Measurements from ENCODE around the gene PARP15.
A peak's percentile ranks its signal among the peaks of the same experiment; 100 is the strongest.
"Not testable (repeated sequence)": the region's sequence is repeated elsewhere in the genome, so short reads cannot be mapped to it uniquely, and the experiment has no call there.

PARP15 gene

GRCh38 chr3:122671553-122671952 lies 94.1 kb downstream of the PARP15 start:
- no peak for DNase-seq

- no peak for DNase-seq
Measured at GRCh38 chr3:122674339-122674738, 96.9 kb downstream of the PARP15 start.

- DNase-seq, result no peak
Measured at GRCh38 chr3:122676759-122677158, 99.3 kb downstream of the PARP15 start.

GRCh38 chr3:122677216-122677615 lies 99.8 kb downstream of the PARP15 start:
- no peak for DNase-seq

GRCh38 chr3:122678506-122678905 lies 101.1 kb downstream of the PARP15 start:
- no peak for DNase-seq

GRCh38 chr3:122679085-122679881 lies 101.8 kb downstream of the PARP15 start:
- peak; percentile 71 to 82 for DNase-seq

- DNase-seq, result peak in 1 of 2 experiments; percentile 13
Measured at GRCh38 chr3:122679882-122680474, 102.5 kb downstream of the PARP15 start.

- peak in 1 of 2 experiments; percentile 50 for DNase-seq
Measured at GRCh38 chr3:122680475-122681283, 103.2 kb downstream of the PARP15 start, which contains the start of gene PARP14. Gene PARP14, plus strand, starts transcription at chr3:122680839. Its CDS starts 45 bp downstream, at chr3:122680884.

GRCh38 chr3:122681284-122681973 lies 104.0 kb downstream of the PARP15 start:
- no peak for DNase-seq

- DNase-seq, result no peak
Measured at GRCh38 chr3:122681974-122682409, 104.5 kb downstream of the PARP15 start.

GRCh38 chr3:122682778-122683411 lies 105.4 kb downstream of the PARP15 start:
- not testable (repeated sequence) for DNase-seq

- no peak for DNase-seq
Measured at GRCh38 chr3:122687298-122687697, 109.8 kb downstream of the PARP15 start.
